ENCODE results near the gene PRKACB.

PRKACB gene

GRCh38 chr1:84146411-84147032, 2.5 kb downstream of the PRKACB start:
- no peaks in the 10 kb centered on the region for H3K36me3 ChIP-seq (ENCODE audit: control insufficient read depth, insufficient read depth, low read length)
- WGBS (ENCODE audit: extremely low coverage, insufficient coverage, low lambda C conversion rate), result no CpG with 5 or more reads among the region's 4 CpGs
- H3K4me1 ChIP-seq (ENCODE audit: control insufficient read depth, low read depth, low read length), result no peaks in the 10 kb centered on the region
- no peak overlapping the region for H2BK15ac ChIP-seq (replicated peaks; ENCODE audit: low read depth)
- H3K79me2 ChIP-seq (ENCODE audit: control insufficient read depth, insufficient read depth, low read length), result no peaks in the 10 kb centered on the region
- no peak overlapping the region for H3K18ac ChIP-seq (ENCODE audit: low read length)
- no peak overlapping the region for H3K27ac ChIP-seq (ENCODE audit: low read depth, low read length)
- H3K4ac ChIP-seq (ENCODE audit: low read depth, low read length), result no peak overlapping the region
- no peak overlapping the region for H2BK5ac ChIP-seq (ENCODE audit: low read length)
- no peak overlapping the region for H2BK120ac ChIP-seq (ENCODE audit: low read depth, low read length)
- no peak overlapping the region for H2AK5ac ChIP-seq (ENCODE audit: low read length)
- H3K56ac ChIP-seq (ENCODE audit: low read length), result no peak overlapping the region
- no peak for DNase-seq
- H4K8ac ChIP-seq (ENCODE audit: low read depth, low read length), result no peak overlapping the region
- no peak overlapping the region for H3K23ac ChIP-seq (ENCODE audit: low read length)
- H3K79me1 ChIP-seq (ENCODE audit: low read length), result no peaks in the 10 kb centered on the region
- no peak overlapping the region for H3K4me2 ChIP-seq (ENCODE audit: low read length)
- no peak overlapping the region for H3K4me3 ChIP-seq (ENCODE audit: low read length)
- no peaks in the 10 kb centered on the region for H3K27me3 ChIP-seq (ENCODE audit: insufficient read depth, low read length, poor library complexity)
- H3K9ac ChIP-seq (ENCODE audit: low read length), result no peak overlapping the region
- no peak overlapping the region for H4K5ac ChIP-seq (ENCODE audit: low read length)

DNA sequence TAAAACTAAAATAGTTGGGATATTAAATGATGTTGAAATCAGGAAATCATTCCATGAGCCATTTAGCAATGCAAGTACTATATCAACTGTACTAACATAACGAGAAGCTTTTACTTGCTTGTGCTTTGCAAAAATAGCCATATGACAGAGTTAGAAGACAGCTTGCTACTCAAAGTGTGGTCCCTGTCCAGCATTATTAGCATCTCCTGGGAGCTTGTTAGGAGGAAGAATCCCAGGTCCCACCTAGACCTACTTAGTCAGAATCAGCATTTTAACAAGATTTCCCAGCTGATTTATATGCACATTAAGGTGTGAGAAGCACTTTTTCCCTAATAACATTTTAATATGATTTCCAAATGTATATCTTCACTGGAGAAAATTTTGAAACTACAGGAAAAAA, 4.7 kb downstream of the PRKACB start:
- Histone ChIP-seq H2BK15ac (replicated peaks; ENCODE audit: low read depth) (no peak overlapping the region), H2BK120ac (ENCODE audit: low read depth, low read length) (no peak overlapping the region), H2AK5ac (ENCODE audit: low read length) (no peak overlapping the region), H3K9ac (ENCODE audit: low read length) (no peak overlapping the region), H4K8ac (ENCODE audit: low read depth, low read length) (no peak overlapping the region), H3K79me1 (ENCODE audit: low read length) (no peaks in the 10 kb centered on the region), H3K18ac (ENCODE audit: low read length) (no peak overlapping the region), H3K4me2 (ENCODE audit: low read length) (no peak overlapping the region), H3K23ac (ENCODE audit: low read length) (no peak overlapping the region), H2BK5ac (ENCODE audit: low read length) (no peak overlapping the region), H3K56ac (ENCODE audit: low read length) (no peak overlapping the region), H3K27ac (ENCODE audit: low read depth, low read length) (no peak overlapping the region), H3K27me3 (ENCODE audit: insufficient read depth, low read length, poor library complexity) (no peaks in the 10 kb centered on the region), H3K79me2 (ENCODE audit: control insufficient read depth, insufficient read depth, low read length) (no peaks in the 10 kb centered on the region), H3K36me3 (ENCODE audit: control insufficient read depth, insufficient read depth, low read length) (no peaks in the 10 kb centered on the region), H3K4ac (ENCODE audit: low read depth, low read length) (no peak overlapping the region), H4K5ac (ENCODE audit: low read length) (no peak overlapping the region), H3K4me1 (ENCODE audit: control insufficient read depth, low read depth, low read length) (no peaks in the 10 kb centered on the region), H3K4me3 (ENCODE audit: low read length) (no peak overlapping the region)
- no peak for DNase-seq
- no CpG with 5 or more reads among the region's 1 CpG for WGBS (ENCODE audit: extremely low coverage, insufficient coverage, low lambda C conversion rate)

GRCh38 chr1:84152649-84153056, 8.6 kb downstream of the PRKACB start:
- Histone ChIP-seq H3K23ac (ENCODE audit: low read length) (no peak overlapping the region), H3K18ac (ENCODE audit: low read length) (no peak overlapping the region), H3K4me2 (ENCODE audit: low read length) (no peak overlapping the region), H3K9ac (ENCODE audit: low read length) (no peak overlapping the region), H2AK5ac (ENCODE audit: low read length) (no peak overlapping the region), H3K27me3 (ENCODE audit: insufficient read depth, low read length, poor library complexity) (no peaks in the 10 kb centered on the region), H3K36me3 (ENCODE audit: control insufficient read depth, insufficient read depth, low read length) (no peaks in the 10 kb centered on the region), H3K56ac (ENCODE audit: low read length) (no peak overlapping the region), H4K8ac (ENCODE audit: low read depth, low read length) (no peak overlapping the region), H3K79me1 (ENCODE audit: low read length) (no peaks in the 10 kb centered on the region), H3K79me2 (ENCODE audit: control insufficient read depth, insufficient read depth, low read length) (no peaks in the 10 kb centered on the region), H2BK120ac (ENCODE audit: low read depth, low read length) (no peak overlapping the region), H3K4me1 (ENCODE audit: control insufficient read depth, low read depth, low read length) (no peaks in the 10 kb centered on the region), H3K27ac (ENCODE audit: low read depth, low read length) (no peak overlapping the region), H4K5ac (ENCODE audit: low read length) (no peak overlapping the region), H3K4ac (ENCODE audit: low read depth, low read length) (no peak overlapping the region), H3K4me3 (ENCODE audit: low read length) (no peak overlapping the region), H2BK5ac (ENCODE audit: low read length) (no peak overlapping the region), H2BK15ac (replicated peaks; ENCODE audit: low read depth) (no peak overlapping the region)
- DNase-seq, result no peak
- no CpG with 5 or more reads among the region's 3 CpGs for whole genome bisulfite sequencing (ENCODE audit: extremely low coverage, insufficient coverage, low lambda C conversion rate)

DNA sequence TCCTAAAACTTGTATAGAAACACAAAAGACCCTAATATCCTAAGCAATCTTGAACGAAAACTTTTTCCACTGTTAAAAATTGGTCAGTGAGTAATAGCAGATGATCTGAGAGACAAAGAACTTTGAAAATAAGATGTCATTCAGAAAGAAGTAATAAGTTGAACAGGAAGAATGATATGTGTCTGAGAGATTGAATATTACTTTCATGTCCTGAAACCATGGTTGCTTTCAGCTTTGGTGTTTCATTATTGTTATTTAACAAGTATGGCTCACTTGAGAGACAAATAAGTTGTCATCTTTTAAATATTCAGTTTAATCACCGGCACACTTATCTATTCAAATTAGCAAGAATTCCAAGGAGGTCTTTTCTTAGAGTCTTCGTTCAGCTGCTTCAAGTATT, 11.4 kb downstream of the PRKACB start:
- no peak overlapping the region for H3K4me3 ChIP-seq (ENCODE audit: low read length)
- H3K4me1 ChIP-seq (ENCODE audit: control insufficient read depth, low read depth, low read length), result no peaks in the 10 kb centered on the region
- DNase-seq, result no peak
- no peaks in the 10 kb centered on the region for H3K27me3 ChIP-seq (ENCODE audit: insufficient read depth, low read length, poor library complexity)
- H4K5ac ChIP-seq (ENCODE audit: low read length), result no peak overlapping the region
- H3K79me1 ChIP-seq (ENCODE audit: low read length), result no peaks in the 10 kb centered on the region
- no peak overlapping the region for H3K18ac ChIP-seq (ENCODE audit: low read length)
- no CpG with 5 or more reads among the region's 3 CpGs for WGBS (ENCODE audit: extremely low coverage, insufficient coverage, low lambda C conversion rate)
- no peak overlapping the region for H2BK120ac ChIP-seq (ENCODE audit: low read depth, low read length)
- no peak overlapping the region for H3K23ac ChIP-seq (ENCODE audit: low read length)
- H3K4me2 ChIP-seq (ENCODE audit: low read length), result no peak overlapping the region
- H3K4ac ChIP-seq (ENCODE audit: low read depth, low read length), result no peak overlapping the region
- no peak overlapping the region for H3K56ac ChIP-seq (ENCODE audit: low read length)
- H3K27ac ChIP-seq (ENCODE audit: low read depth, low read length), result no peak overlapping the region
- H4K8ac ChIP-seq (ENCODE audit: low read depth, low read length), result no peak overlapping the region
- H3K79me2 ChIP-seq (ENCODE audit: control insufficient read depth, insufficient read depth, low read length), result no peaks in the 10 kb centered on the region
- H2BK5ac ChIP-seq (ENCODE audit: low read length), result no peak overlapping the region
- H2BK15ac ChIP-seq (replicated peaks; ENCODE audit: low read depth), result no peak overlapping the region
- no peak overlapping the region for H3K9ac ChIP-seq (ENCODE audit: low read length)
- no peak overlapping the region for H2AK5ac ChIP-seq (ENCODE audit: low read length)
- no peaks in the 10 kb centered on the region for H3K36me3 ChIP-seq (ENCODE audit: control insufficient read depth, insufficient read depth, low read length)

DNA sequence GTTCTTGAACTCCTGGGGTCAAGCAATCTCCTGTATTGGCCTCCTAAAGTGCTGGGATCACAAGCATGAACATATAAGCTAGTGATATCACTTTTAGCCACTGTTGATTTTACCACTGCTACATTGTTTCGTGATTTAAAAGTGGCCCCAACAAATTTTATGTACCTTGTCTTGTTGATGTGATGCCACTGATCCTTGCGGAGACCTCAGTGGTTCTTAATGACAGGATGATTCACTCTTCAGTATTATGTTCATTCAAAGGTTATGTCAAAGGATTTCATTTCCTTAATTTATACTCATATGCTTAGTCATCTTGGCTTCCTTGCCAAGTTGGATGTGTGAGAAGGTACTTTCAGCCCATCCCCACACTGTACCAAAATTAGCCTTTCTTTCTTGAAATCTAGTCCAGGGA, 12.1 kb downstream of the PRKACB start:
- no peak overlapping the region for H2BK5ac ChIP-seq (ENCODE audit: low read length)

More for the DNA sequence above, 12.1 kb downstream of the PRKACB start:
- no peak overlapping the region for H3K4me3 ChIP-seq (ENCODE audit: low read length)
- H3K79me2 ChIP-seq (ENCODE audit: control insufficient read depth, insufficient read depth, low read length), result no peaks in the 10 kb centered on the region
- no peak overlapping the region for H2BK120ac ChIP-seq (ENCODE audit: low read depth, low read length)
- no peak overlapping the region for H3K9ac ChIP-seq (ENCODE audit: low read length)
- H3K4ac ChIP-seq (ENCODE audit: low read depth, low read length), result no peak overlapping the region
- no CpG with 5 or more reads among the region's 2 CpGs for WGBS (ENCODE audit: extremely low coverage, insufficient coverage, low lambda C conversion rate)
- H3K36me3 ChIP-seq (ENCODE audit: control insufficient read depth, insufficient read depth, low read length), result no peaks in the 10 kb centered on the region
- no peaks in the 10 kb centered on the region for H3K79me1 ChIP-seq (ENCODE audit: low read length)
- H3K4me2 ChIP-seq (ENCODE audit: low read length), result no peak overlapping the region
- no peaks in the 10 kb centered on the region for H3K4me1 ChIP-seq (ENCODE audit: control insufficient read depth, low read depth, low read length)
- no peak overlapping the region for H4K5ac ChIP-seq (ENCODE audit: low read length)
- H2AK5ac ChIP-seq (ENCODE audit: low read length), result no peak overlapping the region
- no peak overlapping the region for H4K8ac ChIP-seq (ENCODE audit: low read depth, low read length)
- no peak overlapping the region for H3K56ac ChIP-seq (ENCODE audit: low read length)
- H3K27me3 ChIP-seq (ENCODE audit: insufficient read depth, low read length, poor library complexity), result no peaks in the 10 kb centered on the region
- no peak overlapping the region for H3K23ac ChIP-seq (ENCODE audit: low read length)
- no peak for DNase-seq
- H3K27ac ChIP-seq (ENCODE audit: low read depth, low read length), result no peak overlapping the region
- no peak overlapping the region for H3K18ac ChIP-seq (ENCODE audit: low read length)
- no peak overlapping the region for H2BK15ac ChIP-seq (replicated peaks; ENCODE audit: low read depth)

Measured in mesendoderm (in vitro differentiated cells).